ENCODE data around the gene GTPBP2.
A peak's percentile ranks its signal among the peaks of the same experiment; 100 is the strongest.
"Not testable (repeated sequence)": the region's sequence is repeated elsewhere in the genome, so short reads cannot be mapped to it uniquely, and the experiment has no call there.

Gene GTPBP2

GRCh38 chr6:43622541-43622940 lies 6.5 kb downstream of the GTPBP2 start:
- no peak for FAIRE-seq

DNA sequence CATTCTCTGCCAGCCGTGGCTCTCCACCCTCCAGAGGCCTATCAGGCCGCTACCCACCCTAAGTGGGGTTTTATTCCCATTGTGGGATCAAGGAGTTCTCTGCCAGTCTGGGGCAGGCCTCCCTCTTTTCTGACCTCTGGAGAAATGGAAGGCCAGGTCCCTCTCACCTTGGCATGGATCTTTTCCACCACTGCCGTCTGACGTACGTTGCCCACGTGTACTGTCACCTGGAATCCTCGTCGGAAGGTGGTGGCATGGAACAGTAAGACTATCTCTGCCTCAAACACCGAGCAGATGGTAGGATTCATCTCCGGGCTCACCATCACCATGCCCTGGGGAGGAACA lies 7.3 kb downstream of the GTPBP2 start:
- FAIRE-seq = no peak

DNA sequence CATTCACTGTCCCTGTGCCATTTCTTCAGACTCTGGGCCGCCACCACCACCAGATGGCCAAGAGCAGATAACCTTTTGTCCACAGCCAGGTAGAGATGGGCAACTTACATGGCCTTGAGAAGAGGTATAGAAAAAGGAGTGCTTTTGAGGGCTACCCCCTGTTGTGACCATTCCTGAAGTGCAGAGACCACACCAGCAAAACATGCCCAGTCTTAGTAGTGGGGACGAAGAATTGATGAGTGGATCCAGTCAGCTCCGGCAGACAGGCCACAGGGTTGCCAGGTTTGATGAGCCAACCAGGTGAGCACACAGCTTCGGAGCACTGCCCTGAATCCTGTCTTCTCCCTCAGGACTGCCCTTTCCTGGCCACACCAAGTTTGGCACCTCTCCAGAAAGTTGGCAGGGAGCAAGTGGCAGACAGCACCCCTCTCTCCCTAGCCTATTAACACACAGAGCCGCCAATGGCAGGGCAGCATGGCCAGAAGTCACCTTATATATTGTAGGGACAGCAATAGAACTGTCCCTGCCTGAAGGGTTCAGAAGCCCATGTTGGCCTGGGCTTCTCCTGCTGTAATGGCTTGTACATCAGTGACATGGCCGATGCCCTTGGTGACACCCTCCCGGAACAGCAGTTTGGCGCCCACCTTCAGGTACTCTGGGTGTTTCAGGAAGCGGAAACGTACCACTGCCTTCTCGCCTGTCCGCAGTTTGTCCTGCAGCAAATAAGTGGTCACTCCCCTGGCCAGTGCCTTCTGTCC lies 7.8 kb downstream of the GTPBP2 start:
- FAIRE-seq = no peak

GRCh38 chr6:43616725-43617472 lies 12.2 kb downstream of the GTPBP2 start:
- FAIRE-seq = no peak

- FAIRE-seq = no peak
These were observed 14.7 kb downstream of the GTPBP2 start for GRCh38 chr6:43614396-43614730.

DNA sequence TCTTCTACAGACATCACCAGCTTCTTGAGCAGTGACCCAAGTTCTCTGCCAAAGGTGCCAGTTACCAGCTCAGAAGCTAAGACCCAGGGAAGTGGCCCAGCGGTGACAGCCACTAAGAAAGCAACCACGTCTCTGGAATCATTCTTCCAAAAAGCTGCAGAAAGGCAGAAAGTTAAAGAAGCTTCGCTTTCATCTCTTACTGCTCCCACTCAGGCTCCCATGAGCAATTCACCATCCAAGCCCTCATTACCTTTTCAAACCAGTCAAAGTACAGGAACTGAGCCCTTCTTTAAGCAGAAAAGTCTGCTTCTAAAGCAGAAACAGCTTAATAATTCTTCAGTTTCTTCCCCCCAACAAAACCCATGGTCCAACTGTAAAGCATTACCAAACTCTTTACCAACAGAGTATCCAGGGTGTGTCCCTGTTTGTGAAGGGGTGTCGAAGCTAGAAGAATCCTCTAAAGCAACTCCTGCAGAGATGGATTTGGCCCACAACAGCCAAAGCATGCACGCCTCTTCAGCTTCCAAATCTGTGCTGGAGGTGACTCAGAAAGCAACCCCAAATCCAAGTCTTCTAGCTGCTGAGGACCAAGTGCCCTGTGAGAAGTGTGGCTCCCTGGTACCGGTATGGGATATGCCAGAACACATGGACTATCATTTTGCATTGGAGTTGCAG lies 15.2 kb downstream of the GTPBP2 start:
- FAIRE-seq = no peak

GRCh38 chr6:43610431-43610830 lies 18.6 kb downstream of the GTPBP2 start:
- FAIRE-seq = no peak

DNA sequence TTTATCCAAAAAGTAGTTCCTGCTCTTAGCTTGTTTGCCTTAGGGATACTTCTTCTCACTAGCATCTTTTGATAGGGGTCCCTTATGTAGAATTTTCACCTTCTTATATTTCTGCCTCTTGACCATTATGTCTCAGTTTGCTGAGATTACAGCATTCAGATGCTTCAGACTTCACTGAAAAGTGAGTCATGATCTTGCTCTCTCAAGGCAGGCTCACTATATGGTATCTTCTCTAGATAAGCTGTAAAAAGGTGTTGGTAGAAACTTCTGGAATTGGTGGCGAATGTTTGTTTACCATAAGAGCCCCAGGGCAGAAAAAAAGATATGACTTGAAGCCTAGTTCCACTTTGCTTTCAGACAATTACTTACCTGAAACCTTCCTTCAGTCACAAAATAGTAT lies 19.7 kb downstream of the GTPBP2 start:
- FAIRE-seq = no peak

DNA sequence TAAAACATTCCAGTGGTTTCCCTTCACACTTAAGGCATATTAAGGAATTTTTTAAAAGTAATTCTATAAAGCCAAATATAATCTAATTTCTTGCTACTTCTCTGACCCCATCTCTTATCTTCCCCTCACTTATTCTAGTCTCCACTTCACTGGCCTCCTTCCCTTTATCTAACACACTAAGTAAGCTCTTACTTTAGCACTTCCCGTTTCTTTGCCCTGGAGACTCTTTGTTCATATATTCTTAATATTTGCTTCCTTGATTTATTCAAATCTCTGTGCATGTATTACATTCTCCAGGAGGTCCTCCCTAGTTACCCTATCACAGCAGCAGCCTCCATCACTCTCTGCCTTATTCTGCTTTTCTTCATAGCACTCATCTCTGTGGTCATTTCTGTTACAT lies 20.3 kb downstream of the GTPBP2 start:
- no peak for FAIRE-seq

DNA sequence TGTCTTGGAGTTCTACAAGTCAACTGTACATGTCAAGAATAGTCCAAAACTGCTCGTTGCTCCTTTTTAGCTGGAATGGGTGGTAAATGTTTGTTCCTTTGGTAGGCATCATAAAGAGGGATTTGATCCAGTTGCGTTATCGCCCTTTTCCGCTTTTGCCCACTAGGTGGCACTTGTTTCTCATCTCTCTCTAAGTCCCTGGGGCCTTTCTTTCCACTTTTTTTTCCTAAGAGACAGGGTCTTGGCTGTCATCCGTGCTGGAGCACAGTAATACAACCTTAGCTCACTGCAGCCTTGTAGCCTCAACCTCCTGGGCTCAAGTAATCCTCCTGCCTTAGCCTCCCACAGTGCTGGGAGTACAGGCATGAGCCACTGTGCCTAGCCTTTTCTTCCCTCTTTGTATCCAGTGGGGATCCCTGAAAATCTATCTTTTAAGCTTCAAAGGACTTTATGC lies 20.7 kb downstream of the GTPBP2 start:
- FAIRE-seq = peak; percentile 77

- no peak for FAIRE-seq
These were observed 23.0 kb downstream of the GTPBP2 start for GRCh38 chr6:43606019-43606418.

DNA sequence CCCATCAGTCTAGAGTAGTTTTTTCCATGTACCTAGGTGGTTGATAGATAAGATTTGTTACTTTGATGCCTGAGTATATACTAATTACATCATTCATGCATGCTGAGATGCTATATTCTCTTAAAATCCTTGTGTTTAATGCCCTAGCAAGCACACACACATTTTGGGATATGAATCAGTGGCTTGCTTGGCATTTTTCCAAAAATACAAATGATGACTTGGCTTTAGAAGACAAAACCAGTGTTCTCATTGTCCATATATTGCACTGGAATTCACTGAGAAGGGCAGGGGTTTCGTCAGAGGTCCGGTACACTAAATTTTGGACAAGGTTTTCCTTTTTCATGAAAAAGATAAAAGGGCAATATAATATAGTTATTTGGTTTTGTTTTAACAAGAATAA lies 24.9 kb downstream of the GTPBP2 start:
- no peak for FAIRE-seq

DNA sequence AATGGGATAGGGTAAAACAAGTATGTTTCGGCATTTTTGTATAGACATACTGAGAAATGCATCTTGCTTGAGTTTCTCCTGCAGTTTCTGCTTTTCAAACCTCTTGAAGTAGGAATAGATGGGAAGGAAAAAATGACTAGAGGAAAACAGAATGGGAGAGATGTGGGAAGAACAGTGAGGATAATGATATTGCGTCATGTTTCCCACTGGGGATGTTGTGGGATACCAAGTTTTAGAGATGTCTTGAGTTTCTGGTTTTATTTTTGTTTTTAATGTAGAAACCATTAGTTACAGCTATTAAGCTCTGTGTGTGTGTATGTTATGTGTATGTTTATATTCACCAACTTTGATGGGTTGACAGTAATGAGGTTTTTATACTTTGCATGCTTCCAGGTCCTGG lies 28.5 kb downstream of the GTPBP2 start:
- no peak for FAIRE-seq

DNA sequence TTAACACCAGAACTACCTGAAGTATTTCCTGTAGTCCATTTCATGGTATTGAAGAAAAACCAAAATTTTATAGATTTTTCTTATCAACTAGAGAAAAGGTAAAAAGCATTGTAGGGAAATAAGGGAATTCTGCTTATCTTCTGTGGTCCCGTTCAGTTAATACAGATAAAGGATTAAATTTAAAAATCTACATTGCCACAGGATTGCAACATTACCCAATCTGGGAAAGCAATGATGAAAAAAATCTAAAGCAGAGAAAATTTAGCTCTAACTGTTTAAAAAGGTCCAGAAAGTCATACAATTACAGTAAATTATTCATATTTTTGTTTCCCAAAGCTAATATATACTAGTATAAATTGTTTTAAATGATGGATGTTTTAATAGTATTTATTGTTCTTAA lies 35.1 kb downstream of the GTPBP2 start:
- no peak for FAIRE-seq

GRCh38 chr6:43589564-43589963 lies 39.5 kb downstream of the GTPBP2 start:
- FAIRE-seq = not testable (repeated sequence)

DNA sequence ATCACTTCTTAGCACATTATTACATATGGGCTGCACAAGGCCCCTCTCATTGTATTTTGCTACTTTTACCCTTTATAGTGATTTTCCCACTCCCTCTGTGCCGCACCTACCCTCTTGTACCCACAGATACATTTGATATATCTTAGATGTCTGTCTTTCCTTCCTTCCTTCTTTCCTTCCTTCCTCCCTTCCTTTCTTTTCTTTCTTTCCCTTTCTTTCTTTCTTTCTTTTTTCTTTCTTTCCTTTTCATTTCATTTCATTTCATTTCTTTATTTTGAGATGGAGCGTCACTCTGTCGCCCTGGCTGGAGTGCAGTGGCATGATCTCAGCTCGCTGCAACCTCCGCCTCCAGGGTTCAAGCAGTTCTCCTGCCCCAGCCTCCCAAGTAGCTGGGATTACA lies 40.9 kb downstream of the GTPBP2 start:
- no peak for FAIRE-seq

GRCh38 chr6:43584892-43585570 lies 44.0 kb downstream of the GTPBP2 start:
- FAIRE-seq = no peak

DNA sequence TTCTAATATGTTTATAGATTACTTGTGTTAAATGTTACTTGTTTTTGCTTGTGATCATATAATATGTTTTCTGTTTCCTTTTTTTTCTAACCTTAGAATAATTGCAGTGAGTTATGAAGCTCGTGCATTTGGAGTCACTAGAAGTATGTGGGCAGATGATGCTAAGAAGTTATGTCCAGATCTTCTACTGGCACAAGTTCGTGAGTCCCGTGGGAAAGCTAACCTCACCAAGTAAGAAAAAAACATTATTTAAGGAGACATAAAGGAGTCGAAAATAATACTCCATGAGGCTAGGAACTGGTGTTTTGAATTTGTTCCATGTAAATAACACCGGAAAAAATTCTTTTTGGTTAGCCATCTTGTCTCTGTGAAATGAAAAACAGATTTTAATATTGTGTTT lies 46.2 kb downstream of the GTPBP2 start:
- FAIRE-seq = no peak

GRCh38 chr6:43579171-43579570 lies 49.9 kb downstream of the GTPBP2 start:
- FAIRE-seq = no peak

- FAIRE-seq = no peak
These were observed 50.3 kb downstream of the GTPBP2 start for GRCh38 chr6:43578748-43579147.

GRCh38 chr6:43575772-43576551 lies 53.1 kb downstream of the GTPBP2 start, which contains the start of the genes POLH and XPO5:
Gene POLH, plus strand, starts transcription at chr6:43576185. Its CDS starts 6,135 bp downstream, at chr6:43582320.
Gene XPO5, minus strand, starts transcription at chr6:43576038. Its CDS starts 174 bp downstream, at chr6:43575864.
- FAIRE-seq = no peak

DNA sequence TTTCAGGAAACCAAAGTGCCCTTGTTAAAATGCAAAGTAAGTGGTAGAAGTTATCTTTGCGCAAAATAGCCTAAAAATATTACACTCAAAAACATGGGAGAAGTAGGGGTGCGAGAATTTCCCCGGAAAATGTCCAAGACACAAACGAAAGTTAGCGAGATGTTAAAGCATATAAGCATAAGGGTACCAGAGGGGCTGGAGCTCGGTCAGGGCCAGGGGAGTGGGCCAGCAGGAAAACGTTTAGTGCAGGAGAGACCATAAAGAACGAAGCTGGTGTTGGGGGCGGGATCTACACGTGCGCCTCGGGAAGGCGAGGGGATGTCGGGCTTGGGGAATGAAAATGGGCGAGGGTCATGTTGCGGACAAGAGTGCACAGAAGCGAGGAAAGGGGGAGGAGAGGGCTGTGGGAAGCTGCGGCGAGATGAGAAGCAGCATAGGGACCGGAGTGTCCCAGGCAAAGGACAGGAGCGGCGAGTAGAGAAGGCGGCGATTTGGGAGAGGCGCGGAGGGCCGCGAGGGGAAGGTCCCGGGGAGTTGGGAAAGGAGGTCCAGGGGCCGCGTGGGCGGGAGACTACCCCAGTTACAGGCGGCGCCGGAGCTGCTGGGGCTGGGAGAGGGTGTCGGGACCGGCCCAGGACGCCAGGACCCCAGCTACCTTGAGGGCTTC lies 53.8 kb downstream of the GTPBP2 start:
- no peak for FAIRE-seq

Measured in islet of Langerhans (tissue), 1 donor.